Loucy (cell line): ENCODE results near the gene TMBIM4.

Experiments
- H2AFZ ChIP-seq: fragments of 200-600 bp; sonication (generic); 2 replicates; pipeline ENCODE4 v1.6.0; 2016; ENCODE audit warnings: antibody characterized with exemption, mild to moderate bottlenecking, low read length, moderate library complexity
- H3F3A ChIP-seq: fragments of 200-600 bp; 2 replicates; pipeline ENCODE4 v1.6.0; 2016; ENCODE audit warnings: antibody characterized with exemption, low read depth, mild to moderate bottlenecking
- H3K27me3 ChIP-seq: fragments of 200-600 bp; sonication (generic); 2 replicates; pipeline ENCODE4 v1.6.1; 2014; ENCODE audit warnings: low read length, mild to moderate bottlenecking; ENCODE audit not compliant: insufficient read depth, poor library complexity, severe bottlenecking
- H3K36me3 ChIP-seq: fragments of 200-600 bp; sonication (generic); 2 replicates; pipeline ENCODE4 v1.6.1; 2016; ENCODE audit warnings: low read length; ENCODE audit not compliant: insufficient read depth
- H3K4me1 ChIP-seq: fragments of 200-600 bp; sonication (generic); 2 replicates; pipeline ENCODE4 v1.5.1; 2014; ENCODE audit warnings: low read length, mild to moderate bottlenecking; ENCODE audit not compliant: insufficient read depth, poor library complexity, severe bottlenecking
- H3K4me2 ChIP-seq: fragments of 200-600 bp; sonication (generic); 2 replicates; pipeline ENCODE4 v1.6.0; 2014; ENCODE audit warnings: antibody characterized with exemption, low read length, low read depth, mild to moderate bottlenecking; ENCODE audit not compliant: poor library complexity, severe bottlenecking
- H3K4me3 ChIP-seq: fragments of 200-600 bp; sonication (generic); 2 replicates; pipeline ENCODE4 v1.5.1; 2014; ENCODE audit warnings: low read length, mild to moderate bottlenecking, mixed read lengths; ENCODE audit not compliant: poor library complexity, severe bottlenecking
- H3K79me2 ChIP-seq: fragments of 200-600 bp; sonication (generic); 2 replicates; pipeline ENCODE4 v1.6.1; 2014; ENCODE audit warnings: low read length; ENCODE audit not compliant: insufficient read depth
- H3K9ac ChIP-seq: fragments of 200-600 bp; sonication (generic); 2 replicates; pipeline ENCODE4 v1.6.0; 2014; ENCODE audit warnings: mild to moderate bottlenecking, low read depth, low read length, moderate library complexity; ENCODE audit not compliant: poor library complexity, severe bottlenecking
- H3K9me2 ChIP-seq: fragments of 200-600 bp; sonication (generic); replicated peaks from 2 replicates; pipeline ENCODE4 v1.6.1; 2016; ENCODE audit warnings: low read depth, low read length, mixed read lengths
- H3K9me3 ChIP-seq: fragments of 200-600 bp; sonication (generic); 2 replicates; pipeline ENCODE4 v1.6.1; 2014; ENCODE audit warnings: mild to moderate bottlenecking, antibody characterized with exemption, low read length, low read depth; ENCODE audit not compliant: insufficient read depth
- H4K20me1 ChIP-seq: fragments of 200-600 bp; sonication (generic); 2 replicates; pipeline ENCODE4 v1.6.0; 2014; ENCODE audit warnings: antibody characterized with exemption, low read length, mild to moderate bottlenecking; ENCODE audit not compliant: insufficient read depth, poor library complexity, severe bottlenecking
- CTCF ChIP-seq: fragments of 200-600 bp; sonication (generic); conservative IDR thresholded peaks from 2 replicates; pipeline ENCODE4 v1.5.1; 2014; ENCODE audit warnings: mild to moderate bottlenecking, antibody characterized with exemption, low read length
- EZH2phosphoT487 ChIP-seq: fragments of 200-600 bp; IDR thresholded peaks from 2 replicates; pipeline ENCODE4 v1.6.1; 2018; ENCODE audit warnings: antibody characterized with exemption, mild to moderate bottlenecking, moderate library complexity, borderline replicate concordance

The TMBIM4 gene

GRCh38 chr12:66087365-66087943 is 82.3 kb downstream of the TMBIM4 start:
- Histone ChIP-seq H3K9me3 (no peaks in the 10 kb centered on the region; the same call in 1 of the 2 replicates), H3K4me1 (peaks cover 1% of the 10 kb centered on the region), H3K9me2 (no peaks in the 10 kb centered on the region), H3K9ac (no peak overlapping the region), H4K20me1 (no peaks in the 10 kb centered on the region), H3F3A (no peaks in the 10 kb centered on the region), H3K79me2 (no peaks in the 10 kb centered on the region), H3K4me3 (no peak overlapping the region), H3K4me2 (no peak overlapping the region), H3K27me3 (no peaks in the 10 kb centered on the region), H3K36me3 (no peaks in the 10 kb centered on the region), H2AFZ (no peak overlapping the region)
- TF ChIP-seq CTCF: peak; percentile 86
- TF ChIP-seq EZH2phosphoT487: no peak

- TF ChIP-seq EZH2phosphoT487 (no peak), CTCF (no peak)
- no peaks in the 10 kb centered on the region; the same call in 1 of the 2 replicates for H3K9me3 ChIP-seq
- no peak overlapping the region for H2AFZ ChIP-seq
Observed at GRCh38 chr12:66085998-66086397, 83.8 kb downstream of the TMBIM4 start.

More at GRCh38 chr12:66085998-66086397, 83.8 kb downstream of the TMBIM4 start:
- no peaks in the 10 kb centered on the region for H3K4me1 ChIP-seq
- H3K79me2 ChIP-seq: no peaks in the 10 kb centered on the region
- no peaks in the 10 kb centered on the region for H3K27me3 ChIP-seq
- no peak overlapping the region for H3K4me2 ChIP-seq
- no peak overlapping the region for H3K9ac ChIP-seq
- H3K36me3 ChIP-seq: no peaks in the 10 kb centered on the region
- H4K20me1 ChIP-seq: no peaks in the 10 kb centered on the region
- H3K9me2 ChIP-seq: no peaks in the 10 kb centered on the region
- no peaks in the 10 kb centered on the region for H3F3A ChIP-seq
- H3K4me3 ChIP-seq: no peak overlapping the region
